Tongue (tissue), 2 donors: ENCODE results near the gene KIF1B. TPM values are rescaled to one million over a fixed set of nuclear protein-coding genes. Genes with fewer than 3 reads are reported as not detected.

Experiments
- DNase-seq: peaks from one replicate; pipeline ENCODE4 v3.0.0-alpha.2; 2015
- total RNA-seq: library from RNA; depleted of rRNA; stranded (reverse); fragments of >200 nt; gene quantifications from one replicate; pipeline ENCODE4 v1.2.3, GENCODE V29; 2014

KIF1B gene
- total RNA-seq, 1 donor from 2014 or later: 301 TPM

GRCh38 chr1:10283318-10283984 is 73.1 kb downstream of the KIF1B start:
- DNase-seq: no peak

DNA sequence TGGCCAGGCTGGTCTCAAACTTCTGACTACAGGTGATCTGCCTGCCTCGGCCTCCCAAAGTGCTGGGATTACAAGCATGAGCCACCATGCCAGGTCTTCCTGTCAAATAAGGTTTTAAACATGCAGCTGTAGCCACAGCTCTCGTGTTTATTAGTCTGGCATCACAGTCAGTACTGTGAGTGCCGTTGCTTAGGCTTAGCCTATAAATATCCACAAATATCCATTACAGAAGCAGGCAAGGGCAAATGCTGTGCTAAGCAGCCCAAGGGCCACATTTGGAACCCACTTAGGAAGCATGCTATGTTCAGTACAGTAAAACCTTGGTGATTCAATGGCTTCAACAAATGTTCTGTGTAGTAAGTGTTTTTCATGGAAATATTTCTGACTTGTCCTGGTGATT is 75.9 kb downstream of the KIF1B start:
- DNase-seq: peak; percentile 75

DNA sequence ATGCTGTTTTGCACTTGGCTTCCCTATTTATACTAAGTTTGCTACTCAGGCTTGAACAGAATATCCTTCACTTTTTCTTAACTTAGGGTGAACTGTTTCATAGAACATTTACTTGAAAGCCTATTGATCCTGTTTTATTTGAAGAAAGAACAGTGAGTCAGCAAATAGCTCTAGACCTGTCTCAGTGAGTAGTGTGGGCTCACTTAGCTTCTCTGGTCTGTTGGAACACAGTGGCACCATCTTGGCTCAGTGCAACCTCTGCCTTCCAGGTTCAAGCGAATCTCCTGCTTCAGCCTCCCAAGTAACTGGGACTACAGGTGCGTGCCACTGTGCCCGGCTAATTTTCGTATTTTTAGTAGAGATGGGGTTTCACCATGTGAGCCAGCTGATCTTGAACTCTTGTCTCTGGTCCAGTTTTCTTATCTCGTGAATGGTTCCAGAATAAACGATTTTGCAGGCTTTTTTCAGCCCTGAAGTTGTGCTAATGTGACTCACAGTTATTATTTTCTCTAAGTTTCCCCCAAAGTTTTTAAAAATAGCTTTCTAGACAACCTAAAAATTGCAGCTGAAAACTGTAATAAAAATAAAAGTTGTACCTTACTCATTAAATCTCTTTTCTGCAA is 76.8 kb downstream of the KIF1B start:
- no peak for DNase-seq

- DNase-seq: no peak
Measured at GRCh38 chr1:10288029-10288615, 77.8 kb downstream of the KIF1B start.

- no peak for DNase-seq
Measured at GRCh38 chr1:10291705-10292104, 81.3 kb downstream of the KIF1B start.

- DNase-seq: no peak
Measured at GRCh38 chr1:10292188-10292587, 81.8 kb downstream of the KIF1B start.

GRCh38 chr1:10295481-10296085 is 85.2 kb downstream of the KIF1B start:
- DNase-seq: no peak

- DNase-seq: no peak
Measured at GRCh38 chr1:10299151-10299550, 88.8 kb downstream of the KIF1B start.

- DNase-seq: no peak
Measured at GRCh38 chr1:10302416-10302815, 92.0 kb downstream of the KIF1B start.

DNA sequence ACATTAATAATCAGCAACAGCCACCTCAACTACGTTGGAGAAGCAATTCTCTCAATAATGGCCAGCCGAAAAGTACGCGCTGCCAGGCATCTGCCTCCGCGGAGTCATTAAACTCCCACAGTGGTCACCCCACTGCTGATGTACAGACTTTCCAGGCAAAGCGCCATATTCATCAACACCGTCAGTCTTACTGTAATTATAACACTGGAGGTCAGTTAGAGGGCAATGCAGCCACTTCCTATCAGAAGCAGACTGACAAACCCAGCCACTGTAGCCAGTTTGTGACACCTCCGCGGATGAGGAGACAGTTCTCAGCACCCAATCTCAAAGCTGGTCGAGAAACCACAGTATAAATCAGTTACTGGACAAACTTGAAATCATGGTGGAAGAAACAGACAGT is 93.9 kb downstream of the KIF1B start:
- DNase-seq: no peak

- DNase-seq: no peak
Measured at GRCh38 chr1:10306435-10306834, 96.1 kb downstream of the KIF1B start.

GRCh38 chr1:10308001-10308400 is 97.6 kb downstream of the KIF1B start:
- DNase-seq: no peak

GRCh38 chr1:10309243-10310011 is 99.1 kb downstream of the KIF1B start:
- DNase-seq: no peak

- no peak for DNase-seq
Measured at GRCh38 chr1:10316752-10317151, 106.4 kb downstream of the KIF1B start.

- DNase-seq: no peak
Measured at GRCh38 chr1:10319750-10320149, 109.4 kb downstream of the KIF1B start.

GRCh38 chr1:10320336-10320735 is 110.0 kb downstream of the KIF1B start:
- DNase-seq: no peak

DNA sequence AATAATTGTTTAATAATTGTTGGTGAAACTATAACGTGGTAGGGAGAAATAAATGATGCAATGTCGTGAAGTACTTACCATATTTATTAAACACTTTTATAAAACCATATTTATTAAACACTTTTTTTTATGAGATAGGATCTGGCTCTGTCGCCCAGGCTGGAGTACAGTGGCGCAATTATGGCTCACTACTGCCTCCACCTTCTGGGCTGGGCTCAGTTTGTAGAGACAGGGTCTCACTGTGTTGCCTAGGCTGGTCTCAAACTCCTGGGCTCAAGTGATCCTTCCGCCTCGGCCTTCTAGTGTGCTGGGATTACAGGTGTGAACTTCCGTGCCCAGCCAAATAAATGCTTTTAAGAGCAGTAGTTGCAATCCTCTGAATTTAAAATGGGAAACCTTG is 112.5 kb downstream of the KIF1B start:
- no peak for DNase-seq

- no peak for DNase-seq
Measured at GRCh38 chr1:10324627-10325026, 114.3 kb downstream of the KIF1B start.

GRCh38 chr1:10325521-10325920 is 115.2 kb downstream of the KIF1B start:
- DNase-seq: no peak

DNA sequence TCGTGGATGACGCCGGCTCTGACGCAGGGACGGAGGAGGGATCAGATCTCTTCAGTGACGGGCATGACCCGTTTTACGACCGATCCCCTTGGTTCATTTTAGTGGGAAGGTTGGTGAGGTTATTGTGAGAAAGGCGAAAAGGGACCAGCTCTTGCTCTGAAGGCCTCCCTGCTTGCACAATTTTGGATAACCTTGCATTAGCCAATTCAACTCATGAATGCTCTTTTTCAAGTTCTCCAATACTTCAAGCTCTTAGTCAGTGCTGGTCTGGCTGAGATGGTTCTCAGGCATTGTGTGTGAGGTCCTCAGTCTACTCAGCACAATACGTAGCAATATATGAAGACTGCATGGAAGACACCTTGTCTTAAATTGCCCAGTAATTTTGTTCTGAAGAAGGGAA is 115.9 kb downstream of the KIF1B start:
- DNase-seq: no peak

DNA sequence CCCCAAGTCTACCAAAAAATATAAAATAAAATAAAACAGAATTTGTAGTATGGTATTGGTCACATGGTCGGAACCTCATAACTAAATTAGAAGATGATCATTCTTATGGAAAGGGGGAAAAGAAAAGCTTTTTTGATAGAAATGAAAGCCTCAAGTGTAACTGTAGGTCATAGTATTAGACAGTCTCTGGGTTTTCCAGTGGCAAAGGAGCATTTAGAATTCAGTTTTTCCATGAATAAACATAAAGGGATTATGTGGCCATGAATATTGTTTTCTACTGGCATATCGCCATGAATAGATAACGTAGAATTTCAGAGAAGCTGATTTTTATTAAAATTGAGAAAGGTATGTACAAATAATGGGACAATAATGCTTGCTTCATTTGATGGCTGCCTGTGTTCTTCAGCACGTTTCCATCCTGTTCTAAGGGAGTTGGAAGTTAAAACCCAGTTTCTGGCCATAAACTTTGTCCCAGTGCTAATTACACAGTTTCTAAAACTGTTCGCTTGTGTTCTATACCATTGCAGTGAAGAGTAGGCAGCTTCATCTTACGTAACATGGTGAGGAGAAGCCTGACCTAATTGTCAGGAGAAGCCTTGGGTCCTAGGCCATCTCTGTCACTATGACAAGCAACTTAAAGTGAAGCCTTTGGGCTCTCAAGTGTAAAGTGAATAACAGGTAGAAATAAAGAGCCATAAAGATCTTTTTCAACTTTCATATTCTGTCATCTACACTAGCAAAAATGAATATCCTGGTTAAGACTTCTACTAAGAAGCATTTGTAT is 118.0 kb downstream of the KIF1B start:
- no peak for DNase-seq

DNA sequence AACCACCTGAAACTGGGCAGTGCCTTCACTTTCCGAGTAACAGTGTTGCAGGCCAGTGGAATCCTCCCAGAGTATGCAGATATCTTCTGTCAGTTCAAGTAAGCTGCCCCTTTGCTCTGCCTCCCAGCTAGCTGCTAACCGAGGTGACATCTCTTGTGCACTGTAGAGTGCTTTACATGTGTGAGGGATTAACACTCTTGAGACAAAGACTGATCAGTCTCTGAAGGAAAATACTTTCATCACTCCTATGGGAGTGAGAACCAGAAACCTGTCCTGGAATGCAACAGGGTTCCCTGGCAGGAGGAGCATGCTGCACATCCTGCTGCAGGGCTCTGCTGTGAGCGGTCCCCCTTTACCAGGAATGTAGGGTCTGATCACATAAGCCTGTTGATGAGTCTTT is 127.1 kb downstream of the KIF1B start:
- DNase-seq: peak; percentile 6
